H9 (cell line): Measurements from ENCODE around the gene HECTD2. TPM values are rescaled to one million over a fixed set of nuclear protein-coding genes. Genes with fewer than 3 reads are reported as not detected.

Experiments used
- DNase-seq: peaks from one replicate; pipeline ENCODE4 v3.0.0-alpha.2; 2017
- H2AFZ ChIP-seq: one replicate; pipeline ENCODE4 v1.6.1; 2013; ENCODE audit warnings: mild to moderate bottlenecking, low read length, control low read depth, moderate library complexity
- H2AK5ac ChIP-seq: 2 replicates; pipeline ENCODE4 v1.6.1; 2013; ENCODE audit warnings: low read length, control low read depth, mixed read lengths; ENCODE audit not compliant: insufficient read length
- H2BK120ac ChIP-seq: one replicate; pipeline ENCODE4 v1.6.1; 2013; ENCODE audit warnings: low read depth, mild to moderate bottlenecking, low read length, control low read depth, inconsistent platforms; ENCODE audit not compliant: poor library complexity, severe bottlenecking
- H2BK12ac ChIP-seq: 2 replicates; pipeline ENCODE4 v1.6.1; 2013; ENCODE audit warnings: low read length, control low read depth, mixed read lengths, low read depth; ENCODE audit not compliant: insufficient read length
- H2BK15ac ChIP-seq: 2 replicates; pipeline ENCODE4 v1.6.1; 2013; ENCODE audit warnings: low read depth, low read length, control low read depth
- H2BK20ac ChIP-seq: one replicate; pipeline ENCODE4 v1.6.1; 2013; ENCODE audit warnings: low read depth, mild to moderate bottlenecking, low read length, control low read depth, inconsistent platforms; ENCODE audit not compliant: poor library complexity, severe bottlenecking
- H2BK5ac ChIP-seq: 2 replicates; pipeline ENCODE4 v1.6.1; 2013; ENCODE audit warnings: low read length, control low read depth, mixed read lengths; ENCODE audit not compliant: insufficient read length
- H3K14ac ChIP-seq: 2 replicates; pipeline ENCODE4 v1.6.1; 2013; ENCODE audit warnings: low read length, control low read depth; ENCODE audit not compliant: insufficient read depth
- H3K18ac ChIP-seq: 2 replicates; pipeline ENCODE4 v1.6.1; 2013; ENCODE audit warnings: low read depth, mild to moderate bottlenecking, mixed read lengths, low read length, control low read depth; ENCODE audit not compliant: insufficient read length
- H3K23ac ChIP-seq: 2 replicates; pipeline ENCODE4 v1.6.1; 2013; ENCODE audit warnings: low read length, control low read depth, mixed read lengths, low read depth; ENCODE audit not compliant: insufficient read length
- H3K23me2 ChIP-seq: 2 replicates; pipeline ENCODE4 v1.6.1; 2013; ENCODE audit warnings: low read depth, mild to moderate bottlenecking, mixed read lengths, low read length, control low read depth; ENCODE audit not compliant: insufficient read length, poor library complexity, severe bottlenecking
- H3K27ac ChIP-seq: 2 replicates; pipeline ENCODE4 v1.5.1; 2013; ENCODE audit warnings: low read length, control low read depth, mixed read lengths, low read depth; ENCODE audit not compliant: insufficient read length
- H3K27me3 ChIP-seq: 2 replicates; pipeline ENCODE4 v1.6.1; 2013; ENCODE audit warnings: low read length, control low read depth, inconsistent platforms; ENCODE audit not compliant: insufficient read depth
- H3K4ac ChIP-seq: 2 replicates; pipeline ENCODE4 v1.6.1; 2013; ENCODE audit warnings: low read depth, mild to moderate bottlenecking, control low read depth, inconsistent platforms, low read length, moderate library complexity
- H3K4me1 ChIP-seq: 2 replicates; pipeline ENCODE4 v1.6.1; 2013; ENCODE audit warnings: low read length, control low read depth, inconsistent platforms; ENCODE audit not compliant: insufficient read depth
- H3K4me2 ChIP-seq: 2 replicates; pipeline ENCODE4 v1.6.1; 2013; ENCODE audit warnings: low read length, control low read depth, mixed read lengths; ENCODE audit not compliant: insufficient read length, insufficient read depth
- H3K56ac ChIP-seq: 2 replicates; pipeline ENCODE4 v1.6.1; 2013; ENCODE audit warnings: low read depth, mild to moderate bottlenecking, mixed read lengths, low read length, control low read depth; ENCODE audit not compliant: insufficient read length
- H3K79me1 ChIP-seq: 2 replicates; pipeline ENCODE4 v1.6.1; 2013; ENCODE audit warnings: low read depth, mild to moderate bottlenecking, moderate library complexity, low read length, control low read depth, inconsistent platforms; ENCODE audit not compliant: insufficient read depth, poor library complexity, severe bottlenecking
- H3K79me2 ChIP-seq: 2 replicates; pipeline ENCODE4 v1.6.1; 2013; ENCODE audit warnings: low read length, control low read depth, inconsistent platforms; ENCODE audit not compliant: insufficient read depth
- H3K9ac ChIP-seq: 2 replicates; pipeline ENCODE4 v1.6.1; 2013; ENCODE audit warnings: low read length, control low read depth, mixed read lengths; ENCODE audit not compliant: insufficient read length; ENCODE audit errors: extremely low read depth
- H3K9me3 ChIP-seq: one replicate; pipeline ENCODE4 v1.6.1; 2013; ENCODE audit warnings: low read depth, low read length, inconsistent platforms; ENCODE audit not compliant: control insufficient read depth
- H3T11ph ChIP-seq: one replicate; pipeline ENCODE4 v1.6.1; 2013; ENCODE audit warnings: mild to moderate bottlenecking, low read length, control low read depth, inconsistent platforms
- H4K20me1 ChIP-seq: one replicate; pipeline ENCODE4 v1.6.1; 2013; ENCODE audit not compliant: control insufficient read depth, insufficient read length, insufficient read depth
- H4K5ac ChIP-seq: 2 replicates; pipeline ENCODE4 v1.6.1; 2013; ENCODE audit warnings: low read depth, mild to moderate bottlenecking, mixed read lengths, low read length, control low read depth; ENCODE audit not compliant: insufficient read length
- H4K8ac ChIP-seq: replicated peaks from 2 replicates; pipeline ENCODE4 v1.6.1; 2013; ENCODE audit warnings: low read length, control low read depth, mixed read lengths, low read depth; ENCODE audit not compliant: insufficient read length
- H4K91ac ChIP-seq: 2 replicates; pipeline ENCODE4 v1.6.1; 2013; ENCODE audit warnings: low read depth, mild to moderate bottlenecking, moderate library complexity, mixed read lengths, low read length, control low read depth; ENCODE audit not compliant: insufficient read length
- H3K27ac Mint-ChIP-seq, 3 experiments: 2 replicates in 2 of 3; 3 replicates in 1 of 3; pipeline ENCODE4 v1.8.0; 2020 to 2021; ENCODE audit warnings: mixed read lengths in 3 of 3, mild to moderate bottlenecking in 1 of 3, moderate library complexity in 1 of 3
- H3K27me3 Mint-ChIP-seq: 2 replicates; pipeline ENCODE4 v1.8.0; 2021; ENCODE audit warnings: low read depth, mild to moderate bottlenecking, moderate library complexity, mixed read lengths
- H3K36me3 Mint-ChIP-seq, 3 experiments: 2 replicates in 2 of 3; 3 replicates in 1 of 3; pipeline ENCODE4 v1.8.0; 2020 to 2021; ENCODE audit warnings: low read depth in 3 of 3, mixed read lengths in 3 of 3; ENCODE audit not compliant: insufficient read depth in 1 of 3
- H3K4me1 Mint-ChIP-seq, 2 experiments: 2 replicates each; pipeline ENCODE4 v1.8.0; 2020; ENCODE audit warnings: mixed read lengths in 2 of 2
- H3K4me3 Mint-ChIP-seq, 2 experiments: 2 replicates in 1 of 2; 3 replicates in 1 of 2; pipeline ENCODE4 v1.8.0; 2020 to 2021; ENCODE audit warnings: mild to moderate bottlenecking in 2 of 2, mixed read lengths in 2 of 2, moderate library complexity in 1 of 2
- H3K9me3 Mint-ChIP-seq, 2 experiments: 2 replicates in 1 of 2; 3 replicates in 1 of 2; pipeline ENCODE4 v1.8.0; 2020; ENCODE audit warnings: mild to moderate bottlenecking in 2 of 2, mixed read lengths in 2 of 2, moderate library complexity in 1 of 2
- total RNA-seq: library from RNA; stranded (reverse); gene quantifications from 2 replicates; pipeline ENCODE4 v1.2.1, GENCODE V29; 2021
- TF ChIP-seq, protein P1 (sequence below): fragments of 200-600 bp; sonication (generic); conservative IDR thresholded peaks from 3 replicates; pipeline ENCODE4 v1.8.0; 2021; ENCODE audit warnings: antibody characterized with exemption, mild to moderate bottlenecking

Gene HECTD2
- total RNA-seq, 1 experiment from 2014 or later: 13.4 TPM

GRCh38 chr10:91555455-91555854 is 145.3 kb downstream of the HECTD2 start:
- H3K9me3 ChIP-seq: no peaks in the 10 kb centered on the region
- H4K20me1 ChIP-seq: no peaks in the 10 kb centered on the region
- no peak overlapping the region for H2BK20ac ChIP-seq
- H3T11ph ChIP-seq: no peak overlapping the region
- no peak overlapping the region for H3K9ac ChIP-seq
- no peak overlapping the region for H2BK12ac ChIP-seq
- H3K18ac ChIP-seq: no peak overlapping the region
- no peaks in the 10 kb centered on the region for H3K27me3 ChIP-seq
- Mint-ChIP-seq H3K9me3 (no peaks in the 10 kb centered on the region), H3K4me3 (no peak overlapping the region), H3K36me3 (no peaks in the 10 kb centered on the region), H3K27ac (no peak overlapping the region; a peak in 1 of 7 replicates), H3K4me1 (peaks cover 5 to 7% of the 10 kb centered on the region in 2 experiments), H3K27me3 (peaks cover 5% of the 10 kb centered on the region)
- H2AK5ac ChIP-seq: no peak overlapping the region
- no peak overlapping the region for H3K4me2 ChIP-seq
- no peaks in the 10 kb centered on the region for H3K79me1 ChIP-seq
- no peaks in the 10 kb centered on the region for H3K4me1 ChIP-seq
- no peak for DNase-seq
- no peak overlapping the region for H2AFZ ChIP-seq
- H3K23ac ChIP-seq: no peak overlapping the region
- no peak overlapping the region for H3K14ac ChIP-seq
- H2BK120ac ChIP-seq: no peak overlapping the region
- no peak overlapping the region for H2BK15ac ChIP-seq
- no peak overlapping the region for H2BK5ac ChIP-seq
- H3K56ac ChIP-seq: no peak overlapping the region
- H4K8ac ChIP-seq: no peak overlapping the region
- no peaks in the 10 kb centered on the region for H3K23me2 ChIP-seq
- no peak overlapping the region for H3K4ac ChIP-seq
- H4K91ac ChIP-seq: no peak overlapping the region
- H4K5ac ChIP-seq: no peak overlapping the region
- TF ChIP-seq, protein P1, sequence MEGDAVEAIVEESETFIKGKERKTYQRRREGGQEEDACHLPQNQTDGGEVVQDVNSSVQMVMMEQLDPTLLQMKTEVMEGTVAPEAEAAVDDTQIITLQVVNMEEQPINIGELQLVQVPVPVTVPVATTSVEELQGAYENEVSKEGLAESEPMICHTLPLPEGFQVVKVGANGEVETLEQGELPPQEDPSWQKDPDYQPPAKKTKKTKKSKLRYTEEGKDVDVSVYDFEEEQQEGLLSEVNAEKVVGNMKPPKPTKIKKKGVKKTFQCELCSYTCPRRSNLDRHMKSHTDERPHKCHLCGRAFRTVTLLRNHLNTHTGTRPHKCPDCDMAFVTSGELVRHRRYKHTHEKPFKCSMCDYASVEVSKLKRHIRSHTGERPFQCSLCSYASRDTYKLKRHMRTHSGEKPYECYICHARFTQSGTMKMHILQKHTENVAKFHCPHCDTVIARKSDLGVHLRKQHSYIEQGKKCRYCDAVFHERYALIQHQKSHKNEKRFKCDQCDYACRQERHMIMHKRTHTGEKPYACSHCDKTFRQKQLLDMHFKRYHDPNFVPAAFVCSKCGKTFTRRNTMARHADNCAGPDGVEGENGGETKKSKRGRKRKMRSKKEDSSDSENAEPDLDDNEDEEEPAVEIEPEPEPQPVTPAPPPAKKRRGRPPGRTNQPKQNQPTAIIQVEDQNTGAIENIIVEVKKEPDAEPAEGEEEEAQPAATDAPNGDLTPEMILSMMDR: no peak
- H3K27ac ChIP-seq: no peak overlapping the region
- no peaks in the 10 kb centered on the region for H3K79me2 ChIP-seq
